Activated CD4-positive, alpha-beta T cell treated with anti-CD3 and anti-CD28 coated beads, Interleukin-2, Interleukin-4, amounts not matched to agents 100 ng/mL and 50 ng/mL, durations not matched to agents 16 hours and 8 hours (primary cell): Measurements from ENCODE around the gene SLX4IP.

ENCODE experiments used
- DNase-seq: peaks from one replicate; pipeline ENCODE4 v3.0.0-alpha.2; 2020; ENCODE audit warnings: low spot score

The SLX4IP gene

GRCh38 chr20:10429443-10429981, 5.6 kb upstream of the SLX4IP start:
- DNase-seq, result no peak

GRCh38 chr20:10430000-10430466, 5.1 kb upstream of the SLX4IP start:
- peak; percentile 57 for DNase-seq

- DNase-seq, result peak; percentile 22
Measured at GRCh38 chr20:10430704-10431103, 4.4 kb upstream of the SLX4IP start.

DNA sequence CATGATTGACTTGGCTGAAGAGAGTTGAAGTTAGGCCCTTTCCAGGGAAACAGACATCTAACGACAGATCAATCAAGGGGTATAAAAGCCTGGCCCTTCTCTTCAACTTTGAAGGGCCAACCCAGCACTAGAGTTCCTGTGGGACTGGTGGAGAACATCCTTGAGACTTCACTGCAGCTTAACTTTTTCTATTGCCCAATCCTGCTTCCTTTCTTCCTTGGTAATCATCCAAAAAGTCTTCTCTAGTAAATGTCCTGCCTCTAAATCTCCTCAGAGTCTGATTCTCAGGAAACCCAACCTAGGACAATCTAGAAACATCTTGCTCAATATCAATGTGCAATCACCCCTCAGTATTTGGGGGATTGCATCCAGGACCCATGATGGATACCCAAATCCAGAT, 3.0 kb upstream of the SLX4IP start:
- DNase-seq, result no peak

DNA sequence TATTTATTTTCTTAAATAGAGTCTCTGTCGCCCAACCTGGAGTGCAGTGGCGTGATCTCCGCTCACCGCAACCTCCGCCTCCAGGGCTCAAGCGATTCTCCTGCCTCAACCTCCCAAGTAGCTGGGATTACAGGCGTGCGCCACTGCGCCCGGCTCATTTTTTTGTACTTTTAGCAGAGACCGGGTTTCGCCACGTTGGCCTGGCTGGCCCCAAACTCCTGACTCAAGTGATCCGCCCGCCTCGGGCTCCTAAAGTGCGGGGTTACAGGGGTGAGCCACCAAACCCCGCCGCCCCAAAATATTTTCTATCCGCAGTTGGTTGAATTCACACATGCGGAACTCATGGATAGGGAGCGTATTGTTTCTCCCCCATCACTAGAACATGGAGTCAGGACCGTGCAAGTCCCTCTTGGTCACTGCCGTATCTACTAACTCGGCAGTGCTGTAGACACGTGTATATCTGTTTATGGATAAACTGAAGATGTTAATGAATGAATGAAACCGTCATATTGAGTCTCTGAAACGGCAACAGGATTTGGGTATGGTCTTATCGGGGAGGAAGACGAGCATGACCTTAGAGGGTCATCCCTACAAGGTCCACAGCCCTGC, 2.0 kb upstream of the SLX4IP start:
- no peak for DNase-seq

DNA sequence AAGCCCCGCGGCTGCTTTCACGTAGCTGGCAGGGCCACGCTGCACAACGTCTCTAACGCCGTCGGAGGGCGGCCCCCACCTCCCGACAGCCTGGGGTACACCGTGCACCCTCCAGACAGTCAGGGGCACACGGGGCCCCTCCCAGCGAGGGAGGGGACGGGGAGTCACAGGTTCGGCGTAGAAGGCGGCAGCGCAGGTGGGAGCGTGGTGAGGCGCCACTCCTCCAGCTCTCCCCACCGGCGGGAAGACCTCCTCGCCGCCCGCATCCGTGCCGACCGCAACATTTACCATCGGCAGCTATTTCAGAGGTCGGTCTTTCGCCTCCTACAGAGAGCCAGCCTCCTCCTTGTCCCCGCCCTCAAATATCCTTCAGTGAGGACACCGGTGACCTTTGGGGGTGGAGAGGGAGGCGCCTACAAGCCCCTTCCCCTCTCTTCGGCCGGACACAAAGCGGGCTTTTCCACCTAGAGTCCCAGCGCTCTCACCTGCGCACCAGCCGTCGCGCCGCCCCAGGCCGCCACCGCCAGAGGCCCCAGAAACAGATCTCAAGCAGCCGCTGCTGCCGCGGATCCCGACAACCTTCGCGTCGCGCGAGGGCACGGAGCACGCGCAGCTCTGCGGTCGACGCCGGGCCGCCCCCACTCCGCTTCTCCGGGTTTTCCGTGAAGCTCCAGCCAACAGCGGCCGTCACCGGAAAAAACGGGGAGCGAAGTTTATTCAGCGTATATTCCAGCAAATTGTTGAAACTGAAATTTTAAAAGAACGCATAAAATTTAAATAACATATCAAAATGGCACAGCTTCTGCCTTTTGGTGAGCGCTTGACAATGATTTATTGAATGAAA, 1.3 kb upstream of the SLX4IP start, which contains the start of gene MKKS:
MKKS (minus strand) TSS at position 600 of the 844 bp plus-strand sequence. CDS start 20,708 bp downstream, outside the sequence.
- peak; percentile 84 for DNase-seq

- DNase-seq, result peak; percentile 86
Measured at GRCh38 chr20:10434467-10434831, 656 bp upstream of the SLX4IP start.

DNA sequence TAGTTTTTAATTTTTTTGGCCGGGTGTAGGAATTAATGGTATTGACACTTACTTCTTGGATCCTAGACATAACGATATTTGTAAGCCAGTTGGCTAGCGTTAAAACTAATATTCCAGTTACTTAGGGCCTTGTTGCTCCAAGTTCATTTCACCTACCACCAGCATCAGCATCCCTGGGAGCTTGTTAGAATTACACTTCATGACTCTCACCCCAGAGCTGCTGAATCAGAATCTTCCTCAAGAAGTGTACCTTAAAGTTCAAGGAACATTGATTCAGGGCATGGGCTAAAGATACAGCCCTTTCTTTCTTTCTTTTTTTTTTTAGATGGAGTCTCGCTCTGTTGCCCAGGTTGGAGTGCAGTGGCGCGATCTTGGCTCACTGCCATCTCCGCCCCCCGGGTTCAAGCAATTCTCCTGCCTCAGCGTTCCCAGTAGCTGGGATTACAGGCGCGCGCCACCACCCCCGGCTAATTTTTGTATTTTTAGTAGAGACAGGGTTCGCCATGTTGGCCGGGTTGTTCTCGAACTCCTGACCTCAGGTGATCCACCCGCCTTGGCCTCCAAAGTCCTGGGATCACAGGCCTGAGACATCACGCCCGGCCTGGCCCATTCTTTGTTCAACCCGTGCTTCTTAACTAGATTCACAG, 1.1 kb downstream of the SLX4IP start:
- no peak for DNase-seq

DNA sequence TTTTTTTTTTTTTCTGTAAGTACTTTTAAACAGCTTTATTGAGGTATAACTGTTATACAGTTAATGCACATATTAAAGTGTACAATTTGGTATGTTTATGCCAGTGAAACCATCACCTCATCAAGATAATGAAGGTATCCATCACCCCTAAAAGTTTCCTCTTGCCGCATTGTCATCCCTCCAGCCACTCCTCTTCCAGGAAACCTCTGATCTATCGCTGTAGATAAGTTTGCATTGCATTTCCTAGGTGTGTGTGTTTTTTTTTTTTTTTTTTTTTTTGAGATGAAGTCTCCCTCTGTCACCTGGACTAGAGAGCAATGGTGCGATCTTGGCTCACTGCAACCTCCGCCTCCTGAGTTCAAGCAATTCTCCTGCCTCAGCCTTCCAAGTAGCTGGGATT, 3.1 kb downstream of the SLX4IP start:
- no peak for DNase-seq

GRCh38 chr20:10443936-10444335, 8.8 kb downstream of the SLX4IP start:
- DNase-seq, result no peak

DNA sequence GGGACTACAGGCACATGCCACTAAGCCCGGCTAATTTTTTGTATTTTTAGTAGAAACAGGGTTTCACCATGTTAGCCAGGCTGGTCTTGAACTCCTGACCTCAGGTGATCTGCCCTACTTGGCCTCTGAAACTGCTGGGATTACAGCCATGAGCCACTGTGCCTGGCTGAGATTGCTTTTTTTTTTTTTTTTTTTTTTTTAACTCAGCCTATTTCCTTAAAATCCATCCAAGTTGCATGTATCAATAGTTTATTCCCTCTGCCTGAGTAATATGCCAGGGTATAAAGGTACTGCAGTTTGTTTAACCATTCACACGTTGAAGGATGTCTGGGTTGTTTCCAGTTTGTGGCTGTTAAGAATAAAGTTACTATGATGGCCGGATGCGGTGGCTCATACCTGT, 10.7 kb downstream of the SLX4IP start:
- no peak for DNase-seq

DNA sequence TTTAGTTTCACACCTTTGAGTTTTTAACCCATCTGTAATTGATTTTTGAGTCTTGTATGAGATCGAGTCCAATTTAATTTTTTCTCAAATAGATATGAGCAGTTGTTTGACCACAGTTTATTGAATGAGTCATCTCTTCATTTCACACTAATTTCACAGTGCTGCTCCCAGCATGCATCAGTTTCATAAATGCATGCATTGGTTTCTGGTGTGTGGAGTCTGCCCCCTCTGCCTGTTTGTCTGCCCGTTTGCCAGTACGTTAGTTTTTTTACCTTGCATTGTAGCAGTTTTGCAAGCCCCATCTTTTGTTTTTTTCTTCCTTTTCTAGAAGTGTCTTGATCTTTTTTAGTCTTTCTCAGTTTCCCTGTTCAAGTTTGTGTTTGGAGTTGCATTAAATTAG, 11.9 kb downstream of the SLX4IP start:
- peak; percentile 88 for DNase-seq

DNA sequence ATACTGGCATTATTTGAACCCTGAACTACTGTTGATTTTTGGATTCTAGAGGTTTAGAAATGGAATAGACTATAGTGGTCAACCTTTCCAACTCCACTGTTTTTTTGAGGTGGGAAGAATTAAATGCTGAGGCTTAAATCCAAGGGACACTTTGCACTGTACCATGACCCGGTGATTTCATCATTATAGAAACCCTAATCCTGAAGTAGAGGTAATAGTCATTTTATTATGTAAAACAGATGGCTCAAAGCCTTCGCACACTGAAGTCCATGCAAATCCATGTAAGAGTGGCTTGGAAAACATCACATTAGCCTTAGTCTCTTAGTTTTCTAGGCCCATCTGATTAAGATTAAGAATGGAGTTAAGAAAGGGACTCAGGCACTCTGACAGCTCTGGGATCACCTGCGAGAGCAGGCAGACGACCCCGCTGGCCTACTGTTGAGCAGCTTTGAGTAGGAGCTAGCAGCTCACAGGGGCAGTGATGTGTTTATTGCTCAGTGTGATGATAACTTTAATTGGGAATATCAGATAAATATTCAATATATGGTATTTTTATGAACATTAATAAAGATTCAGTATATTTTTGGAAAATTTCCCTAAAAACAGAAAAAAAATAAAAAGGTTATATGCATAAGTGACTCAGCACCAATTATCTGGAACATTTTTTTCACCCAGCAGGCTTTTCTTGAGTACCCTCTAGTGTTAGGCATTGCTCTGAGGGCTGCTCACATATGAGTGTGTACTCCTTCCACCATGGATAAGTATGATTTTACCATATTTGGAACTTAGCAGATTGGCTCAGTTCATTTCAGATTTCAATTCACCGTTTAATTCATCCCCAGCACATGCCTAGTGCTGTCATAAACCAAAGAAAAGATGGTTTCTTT, 13.4 kb downstream of the SLX4IP start:
- no peak for DNase-seq

- no peak for DNase-seq
Measured at GRCh38 chr20:10449270-10449669, 14.2 kb downstream of the SLX4IP start.

DNA sequence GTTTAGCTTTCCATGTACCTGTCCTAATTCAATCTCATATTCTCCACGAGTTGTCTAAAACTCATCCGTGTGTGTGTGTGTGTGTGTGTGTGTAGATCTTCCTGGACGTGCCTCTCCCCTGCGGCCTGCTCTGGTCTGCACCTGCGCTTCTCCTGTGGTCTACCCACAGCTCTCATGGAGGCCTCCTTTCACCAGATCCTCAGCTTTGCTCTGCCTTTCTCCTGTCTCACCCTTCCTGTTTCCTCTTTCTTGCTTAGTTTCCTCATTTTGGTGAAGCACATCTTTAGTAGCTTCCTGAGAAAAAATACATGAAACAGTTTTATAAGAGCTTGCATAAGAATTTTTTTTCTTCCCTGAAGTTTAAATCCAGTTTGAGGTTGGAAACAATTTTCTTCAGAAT, 18.1 kb downstream of the SLX4IP start:
- DNase-seq, result peak; percentile 42

DNA sequence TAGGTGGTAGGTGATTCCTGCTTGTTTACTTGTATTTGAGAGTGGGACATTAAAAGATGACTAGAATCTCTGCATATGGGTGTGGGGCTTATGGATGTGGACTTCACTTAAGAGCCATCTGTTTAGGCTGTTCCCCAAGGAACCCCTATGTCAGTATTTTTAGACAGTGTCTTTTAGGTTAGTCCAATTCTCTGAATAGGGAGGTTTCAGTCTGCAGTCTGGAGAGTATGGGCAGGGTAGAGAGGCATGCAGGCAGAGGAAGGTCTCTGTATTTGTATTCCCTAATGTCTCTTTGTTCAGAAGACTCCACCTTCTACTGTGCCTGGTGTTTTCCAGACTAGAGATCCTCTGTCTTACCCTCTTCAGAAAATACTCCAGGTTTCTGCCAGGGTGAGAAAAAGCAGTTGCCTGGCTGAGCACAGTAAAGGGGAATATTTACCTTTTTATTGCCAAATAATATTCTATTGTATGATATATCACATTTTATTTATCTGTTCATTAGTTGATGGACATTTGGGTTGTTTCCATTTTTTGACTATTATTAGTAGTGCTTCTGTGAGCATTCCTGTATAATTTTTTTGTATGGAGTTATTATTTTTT, 19.1 kb downstream of the SLX4IP start:
- no peak for DNase-seq

DNA sequence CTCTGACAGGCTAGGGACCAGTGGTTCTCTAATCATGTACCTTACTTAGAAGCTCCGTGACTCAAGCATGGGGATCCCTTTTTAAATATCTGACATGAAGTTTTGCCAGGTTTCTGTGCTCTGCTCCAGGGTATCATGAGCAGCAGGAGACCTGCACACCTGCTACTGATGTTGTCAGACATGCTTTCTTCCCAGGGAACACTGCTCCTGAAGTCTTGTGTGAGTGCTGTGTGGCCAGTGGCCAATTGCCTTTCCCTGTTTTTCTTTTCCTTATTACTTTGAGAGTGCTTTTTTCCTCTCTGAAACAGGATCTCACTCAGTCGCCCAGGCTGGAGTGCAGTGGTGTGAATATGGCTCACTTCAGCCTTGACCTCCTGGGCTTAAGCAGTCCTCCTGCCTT, 26.4 kb downstream of the SLX4IP start:
- no peak for DNase-seq

- DNase-seq, result no peak
Measured at GRCh38 chr20:10462516-10462915, 27.4 kb downstream of the SLX4IP start.

DNA sequence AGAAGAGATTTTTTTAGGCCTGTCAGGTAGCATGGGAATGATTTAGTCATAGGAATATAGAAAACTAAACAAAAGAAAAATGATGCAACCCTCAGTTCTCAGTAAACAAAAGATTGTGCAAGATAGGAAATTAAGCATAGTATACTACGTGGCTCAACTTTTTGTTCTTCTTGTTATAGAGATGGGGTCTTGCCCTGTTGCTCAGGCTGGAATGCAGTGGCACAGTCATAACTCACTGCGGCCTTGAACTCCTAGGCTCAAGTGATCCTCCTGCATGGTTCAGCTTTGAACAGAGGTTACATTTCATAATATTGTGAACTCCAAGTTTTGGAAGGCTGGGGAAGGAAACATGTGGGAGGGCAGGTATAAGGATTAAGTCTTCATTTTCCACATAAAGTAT, 28.5 kb downstream of the SLX4IP start:
- DNase-seq, result no peak

GRCh38 chr20:10465135-10465534, 30.0 kb downstream of the SLX4IP start:
- DNase-seq, result no peak

GRCh38 chr20:10466325-10466724, 31.2 kb downstream of the SLX4IP start:
- DNase-seq, result no peak
